OCI-M1 (cell line): ENCODE results near the gene KCNS1.
"Not testable (repeated sequence)": the region's sequence is repeated elsewhere in the genome, so short reads cannot be mapped to it uniquely, and the experiment has no call there.

Experiments
- DNase-seq: peaks from one replicate; lab custom pipeline; 2025; lab: John Stamatoyannopoulos, UW

The KCNS1 gene

GRCh38 chr20:45080867-45081624 lies 19.9 kb downstream of the KCNS1 start:
- DNase-seq = peak; percentile 29

GRCh38 chr20:45077559-45077958 lies 23.4 kb downstream of the KCNS1 start:
- DNase-seq = no peak

GRCh38 chr20:45073221-45073620 lies 27.7 kb downstream of the KCNS1 start:
- DNase-seq = no peak

GRCh38 chr20:45072066-45072465 lies 28.9 kb downstream of the KCNS1 start:
- DNase-seq = no peak

- peak; percentile 74 for DNase-seq
Measured at GRCh38 chr20:45070932-45071632, 29.8 kb downstream of the KCNS1 start.

GRCh38 chr20:45069261-45069660 lies 31.7 kb downstream of the KCNS1 start:
- DNase-seq = peak; percentile 57

- no peak for DNase-seq
Measured at GRCh38 chr20:45067558-45067957, 33.4 kb downstream of the KCNS1 start.

GRCh38 chr20:45067087-45067486 lies 33.8 kb downstream of the KCNS1 start:
- no peak for DNase-seq

GRCh38 chr20:45066372-45066771 lies 34.6 kb downstream of the KCNS1 start:
- no peak for DNase-seq

GRCh38 chr20:45064812-45065211 lies 36.1 kb downstream of the KCNS1 start:
- DNase-seq = no peak

- DNase-seq = not testable (repeated sequence)
Measured at GRCh38 chr20:45063107-45063506, 37.8 kb downstream of the KCNS1 start.

GRCh38 chr20:45061244-45061643 lies 39.7 kb downstream of the KCNS1 start:
- no peak for DNase-seq

GRCh38 chr20:45060294-45060693 lies 40.6 kb downstream of the KCNS1 start:
- DNase-seq = no peak

- no peak for DNase-seq
Measured at GRCh38 chr20:45059022-45059728, 41.8 kb downstream of the KCNS1 start.

GRCh38 chr20:45058168-45058850 lies 42.6 kb downstream of the KCNS1 start:
- DNase-seq = no peak

GRCh38 chr20:45056473-45057173 lies 44.3 kb downstream of the KCNS1 start:
- no peak for DNase-seq

GRCh38 chr20:45055056-45055455 lies 45.9 kb downstream of the KCNS1 start:
- no peak for DNase-seq

- DNase-seq = no peak
Measured at GRCh38 chr20:45053430-45054351, 47.2 kb downstream of the KCNS1 start.

- peak; percentile 24 for DNase-seq
Measured at GRCh38 chr20:45052698-45053429, 48.1 kb downstream of the KCNS1 start.
